HL-60/S4 treated with retinoic acid at 250 ng/mL for 4 days and 3 days (cell line): Measurements from ENCODE around the gene RTN4IP1.
"Not testable (repeated sequence)": the region's sequence is repeated elsewhere in the genome, so short reads cannot be mapped to it uniquely, and the experiment has no call there.

Experiments used
- in situ Hi-C: fragments of 300-500 bp; cut with MboI; formaldehyde crosslinking; loops from 2 replicates; pipeline ENCODE4 v1.7.0; 2022; ENCODE audit warnings: low sequenced_read_pairs

RTN4IP1 gene

DNA sequence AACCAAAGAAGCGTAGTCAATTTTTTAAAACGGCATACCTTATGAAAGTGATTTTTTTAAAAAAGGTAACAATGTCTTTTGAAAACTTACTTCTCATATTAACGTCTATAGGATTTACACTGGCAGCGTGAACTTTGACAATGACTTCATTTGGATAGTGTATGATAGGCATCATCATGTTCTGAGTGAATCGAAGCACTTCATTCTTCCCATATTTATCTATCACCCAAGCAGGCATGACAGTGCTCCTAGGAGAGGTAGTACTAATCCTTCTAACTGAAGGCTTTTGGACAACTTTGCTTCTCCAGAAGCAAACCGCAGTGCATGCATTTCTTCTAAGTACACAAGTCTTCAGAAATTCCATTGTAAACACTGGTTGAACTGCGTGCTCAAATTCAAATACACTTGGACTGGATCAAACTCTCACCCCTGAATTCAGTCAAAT is 618 bp downstream of the RTN4IP1 start:
- in situ Hi-C loops: no loop called here

DNA sequence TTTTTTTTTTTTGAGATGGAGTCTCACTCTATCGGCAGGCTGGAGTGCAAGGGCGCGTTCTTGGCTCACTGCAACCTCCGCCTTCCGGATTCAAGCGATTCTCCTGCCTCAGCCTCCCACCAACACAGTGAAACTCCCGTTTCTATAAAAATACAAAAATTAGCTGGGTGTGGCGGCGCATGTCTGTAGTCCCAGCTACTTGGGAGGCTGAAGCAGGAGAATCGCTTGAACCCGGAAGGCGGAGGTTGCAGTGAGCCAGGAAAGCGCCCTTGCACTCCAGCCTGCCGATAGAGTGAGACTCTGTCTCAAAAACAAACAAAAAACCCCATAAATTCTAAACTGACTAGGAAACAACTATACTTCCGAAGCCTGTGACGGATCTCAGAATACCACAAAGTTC is 1.5 kb downstream of the RTN4IP1 start:
- in situ Hi-C loops: not testable (repeated sequence)

DNA sequence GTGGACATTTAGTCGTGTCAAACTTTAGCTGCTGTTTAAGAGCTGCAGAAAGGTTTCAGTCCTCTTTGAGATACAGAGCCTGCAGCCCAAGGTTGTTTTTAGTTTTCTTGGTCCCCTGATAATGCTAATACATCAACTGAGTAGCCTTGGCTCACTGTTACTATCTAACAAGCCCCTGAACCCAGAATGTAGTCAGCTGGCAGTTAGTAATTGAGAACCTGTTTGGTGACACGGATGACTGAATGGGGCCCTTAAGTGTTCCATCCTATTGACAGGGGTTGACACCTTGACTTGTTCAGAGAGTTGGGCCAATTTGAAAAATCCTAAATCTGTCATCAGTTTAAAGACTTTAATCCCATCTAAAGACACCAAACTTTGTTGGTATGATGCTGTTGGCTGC is 2.8 kb downstream of the RTN4IP1 start:
- in situ Hi-C loops: no loop called here

DNA sequence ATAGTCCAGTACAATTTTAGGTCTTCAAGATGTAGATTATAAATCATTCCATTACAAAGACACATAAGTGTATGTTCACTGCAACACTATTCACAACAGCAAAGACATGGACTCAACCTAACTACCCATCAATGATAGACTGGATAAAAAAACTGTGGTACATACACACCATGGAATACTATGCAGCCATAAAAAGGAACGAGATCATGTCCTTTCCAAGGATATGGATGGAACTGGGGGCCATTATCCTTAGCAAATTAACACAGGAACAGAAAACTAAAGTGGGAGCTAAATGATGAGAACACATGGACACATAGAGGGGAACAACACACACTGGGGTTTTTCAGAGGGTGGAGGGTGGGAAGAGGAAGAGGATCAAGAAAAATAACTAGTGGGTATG is 6.3 kb downstream of the RTN4IP1 start:
- in situ Hi-C loops: no loop called here

GRCh38 chr6:106622412-106622811 is 6.9 kb downstream of the RTN4IP1 start:
- in situ Hi-C loops: no loop called here

- in situ Hi-C loops: no loop called here
Measured at GRCh38 chr6:106620931-106621672, 8.2 kb downstream of the RTN4IP1 start.

- in situ Hi-C loops: no loop called here
Measured at GRCh38 chr6:106619223-106619622, 10.1 kb downstream of the RTN4IP1 start.

DNA sequence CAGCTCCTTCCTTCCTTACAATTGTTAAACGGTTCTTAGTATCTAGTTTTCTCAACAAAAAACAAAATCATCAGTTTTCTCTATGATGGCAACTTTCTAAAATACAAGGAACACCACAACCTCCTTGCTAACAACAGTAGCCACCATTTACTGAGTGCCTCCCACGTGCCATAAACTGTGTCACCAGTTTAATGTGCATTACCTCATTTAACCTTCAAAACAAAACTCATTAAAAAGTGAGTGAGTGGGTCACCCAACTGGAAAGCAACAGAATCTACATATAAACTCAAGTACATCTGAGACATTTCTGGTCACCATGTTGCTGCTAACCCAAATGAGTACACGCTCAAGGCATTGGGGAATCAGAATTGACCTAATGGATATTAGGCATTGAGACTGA is 11.0 kb downstream of the RTN4IP1 start:
- in situ Hi-C loops: no loop called here

DNA sequence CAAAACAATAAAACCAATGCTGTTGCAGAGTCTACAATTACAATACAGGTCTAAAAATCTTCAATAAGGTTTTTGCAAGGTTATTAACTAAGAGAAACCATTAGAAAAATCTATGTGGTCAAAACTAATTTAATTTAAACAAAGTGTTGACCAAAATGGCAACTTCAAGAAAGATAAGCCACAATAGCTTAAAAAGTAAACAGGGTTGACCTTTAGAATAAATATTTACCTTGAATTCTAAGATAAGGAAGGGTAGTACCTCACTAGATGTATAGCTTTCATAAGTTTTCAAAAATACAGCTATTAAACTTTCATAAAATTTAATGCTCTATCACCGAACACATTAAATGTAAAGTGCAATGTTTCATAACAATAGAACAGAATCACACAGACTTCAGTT is 11.4 kb downstream of the RTN4IP1 start:
- in situ Hi-C loops: no loop called here

DNA sequence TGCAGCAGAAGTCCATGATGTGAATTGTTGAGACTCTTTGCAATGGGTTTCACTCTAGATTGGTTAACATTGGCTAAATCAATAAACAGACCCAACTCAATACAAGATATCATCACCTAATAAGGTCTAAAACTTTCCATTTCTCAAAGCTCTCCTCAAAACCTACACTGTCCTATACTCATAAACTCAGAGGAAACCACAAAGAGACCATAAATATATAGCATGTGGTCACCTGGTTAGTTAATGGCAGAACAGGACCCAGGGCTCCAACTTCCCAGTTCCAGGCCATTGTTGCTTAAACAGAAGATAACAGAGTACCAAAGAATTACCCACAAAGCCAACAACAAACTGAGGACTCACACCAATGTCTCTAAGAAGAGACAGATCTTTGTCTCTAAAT is 12.0 kb downstream of the RTN4IP1 start:
- in situ Hi-C loops: no loop called here

- in situ Hi-C loops: no loop called here
Measured at GRCh38 chr6:106614592-106615257, 14.6 kb downstream of the RTN4IP1 start.

DNA sequence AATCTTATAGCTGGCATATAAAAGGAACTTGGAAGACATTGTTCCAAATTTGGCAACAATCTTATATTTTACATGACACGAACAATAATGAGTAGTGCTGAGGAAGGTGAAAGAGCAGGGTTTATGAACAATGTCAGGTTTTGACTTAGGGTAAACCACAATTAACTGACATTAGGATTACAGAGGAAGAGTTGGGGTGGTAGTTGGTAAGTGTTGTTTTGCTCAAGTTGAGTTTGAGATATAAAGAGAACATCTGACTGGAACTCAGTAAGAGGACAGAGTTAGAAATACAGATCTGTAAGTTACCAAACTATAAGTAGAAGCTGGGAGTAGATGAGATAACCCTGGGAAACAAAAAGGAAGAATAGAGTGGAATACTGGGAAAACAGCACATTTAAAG is 15.1 kb downstream of the RTN4IP1 start:
- in situ Hi-C loops: no loop called here

DNA sequence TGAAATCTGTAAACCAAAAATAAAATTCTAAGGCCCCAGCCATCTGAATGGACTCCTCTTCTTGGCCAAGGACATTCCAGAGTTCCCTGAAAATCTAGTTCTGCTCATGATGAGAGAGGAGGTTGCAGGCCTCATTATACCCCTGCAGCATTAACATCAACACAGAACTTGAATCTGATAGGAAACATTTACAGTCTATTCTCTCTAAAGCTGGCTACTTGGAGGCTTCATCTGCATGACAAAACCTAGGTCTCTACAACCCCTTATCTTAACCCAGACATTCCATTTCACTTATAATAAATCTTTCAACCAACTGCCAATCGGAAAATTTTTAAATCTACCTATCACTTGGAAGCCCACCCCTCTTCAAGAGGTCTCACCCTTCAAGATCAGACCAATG is 15.7 kb downstream of the RTN4IP1 start:
- in situ Hi-C loops: no loop called here

DNA sequence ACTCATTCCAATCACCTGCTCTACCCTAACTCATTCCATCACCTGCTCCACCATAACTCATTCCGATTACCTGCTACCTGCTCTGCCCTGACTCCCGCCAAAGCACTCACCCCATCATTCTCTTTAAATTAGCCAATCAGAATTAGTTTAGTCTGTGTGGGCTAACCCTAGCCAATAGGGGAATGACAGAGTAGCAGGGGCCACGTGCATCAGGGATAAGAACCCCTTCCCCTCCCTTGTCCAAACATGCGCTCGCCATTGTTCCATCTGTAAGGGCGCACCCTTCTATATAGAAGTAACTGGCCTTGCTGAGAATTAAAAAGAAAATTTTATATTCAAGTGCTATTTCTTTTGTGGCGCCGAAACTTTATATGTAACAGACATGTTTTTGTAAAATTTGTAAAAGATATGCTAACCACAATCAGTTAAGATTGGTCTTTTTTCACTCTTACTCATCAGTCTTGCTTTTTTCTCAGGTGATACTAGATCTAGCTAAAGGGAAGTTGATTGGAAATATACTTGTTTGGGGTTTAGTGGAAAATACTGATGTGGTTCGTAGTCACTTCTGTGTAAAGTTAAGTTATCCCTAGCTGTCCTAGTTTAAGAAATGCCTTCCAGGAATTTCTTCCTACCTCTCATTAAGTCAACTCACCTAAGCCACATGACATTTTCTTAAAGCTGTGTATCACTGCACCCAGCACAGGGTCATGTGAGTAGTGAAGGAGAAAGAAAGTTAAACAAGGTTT is 16.5 kb downstream of the RTN4IP1 start:
- in situ Hi-C loops: no loop called here

GRCh38 chr6:106611030-106611429 is 18.3 kb downstream of the RTN4IP1 start:
- in situ Hi-C loops: no loop called here

DNA sequence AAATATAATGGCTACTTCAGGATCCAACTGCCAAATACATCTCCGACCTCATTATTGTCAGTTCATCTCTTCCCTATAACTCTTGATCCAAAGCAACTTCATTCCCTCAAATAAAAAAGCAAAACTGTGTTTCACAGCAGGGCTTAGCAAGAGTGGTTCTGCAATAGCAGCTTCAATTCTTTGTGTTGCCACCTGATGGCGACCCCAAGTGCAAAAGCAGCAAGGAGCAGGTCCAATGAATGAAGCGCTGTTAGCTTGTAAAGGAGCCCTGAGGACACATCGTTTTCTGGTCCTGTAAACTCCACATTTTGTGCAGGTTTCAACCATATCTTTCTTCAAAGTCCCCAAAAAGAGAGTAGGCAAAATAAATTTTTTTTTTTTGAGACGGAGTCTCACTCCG is 19.6 kb downstream of the RTN4IP1 start:
- in situ Hi-C loops: no loop called here

DNA sequence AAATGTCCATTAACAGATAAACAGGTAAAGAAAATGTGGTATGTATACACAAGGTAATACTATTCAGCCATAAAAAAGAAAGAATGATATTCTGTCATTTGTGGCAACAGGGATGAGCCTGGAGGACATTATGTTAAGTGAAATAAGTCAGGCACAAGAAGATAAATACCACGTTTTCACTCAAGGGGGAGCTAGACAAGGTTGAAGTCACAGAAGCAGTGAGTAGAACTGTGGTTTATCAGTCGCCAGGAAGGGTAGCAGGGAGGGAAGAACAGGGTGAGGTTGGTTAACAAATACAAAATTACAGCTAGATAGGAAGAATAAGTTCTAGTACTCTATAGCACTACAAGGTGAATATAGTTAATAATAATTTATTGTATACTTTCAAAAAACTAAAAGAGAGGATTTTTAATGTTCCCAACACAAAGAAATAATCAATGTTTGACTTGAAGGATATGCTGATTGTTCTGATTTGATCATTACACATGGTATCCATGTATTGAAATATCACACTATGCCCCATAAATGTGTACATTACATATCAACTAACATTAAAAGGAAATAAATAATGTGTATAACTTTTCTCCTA is 21.1 kb downstream of the RTN4IP1 start:
- in situ Hi-C loops: no loop called here

DNA sequence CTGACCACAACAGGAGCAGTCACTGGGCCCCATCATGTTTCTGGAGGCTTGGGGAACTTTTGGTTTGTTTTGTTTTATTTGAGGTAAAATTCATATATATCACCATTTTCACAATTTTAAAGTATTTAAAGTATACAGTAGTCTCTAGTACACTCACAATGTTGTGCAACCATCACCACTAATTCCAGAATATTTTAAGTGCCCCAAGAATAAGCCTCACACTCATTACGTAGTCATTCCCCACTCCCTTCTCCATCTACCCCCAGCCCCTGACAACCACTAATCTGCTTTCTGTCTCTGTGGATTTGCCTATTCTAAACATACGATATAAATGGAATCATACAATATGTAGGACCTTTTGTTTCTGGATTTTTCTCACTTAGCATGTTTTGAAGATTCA is 29.0 kb downstream of the RTN4IP1 start:
- in situ Hi-C loops: no loop called here

DNA sequence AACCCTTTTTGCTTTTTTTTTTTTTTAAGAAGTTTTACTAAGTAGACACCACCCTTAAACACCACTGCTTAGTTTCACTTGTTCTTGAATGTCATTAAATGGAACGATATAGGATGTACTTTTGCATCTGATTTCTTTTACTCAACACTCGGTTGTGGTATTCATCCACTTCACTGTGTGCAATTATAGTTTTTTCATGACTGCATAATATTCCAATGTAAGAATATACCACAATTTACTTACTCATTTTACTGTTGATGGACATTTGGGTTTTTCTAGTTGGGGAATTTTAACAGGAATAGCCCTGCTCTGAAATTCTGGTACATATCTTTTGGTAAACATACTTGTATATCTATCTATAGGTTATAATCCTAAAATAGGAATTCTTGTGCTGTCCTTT is 29.9 kb downstream of the RTN4IP1 start:
- in situ Hi-C loops: no loop called here

DNA sequence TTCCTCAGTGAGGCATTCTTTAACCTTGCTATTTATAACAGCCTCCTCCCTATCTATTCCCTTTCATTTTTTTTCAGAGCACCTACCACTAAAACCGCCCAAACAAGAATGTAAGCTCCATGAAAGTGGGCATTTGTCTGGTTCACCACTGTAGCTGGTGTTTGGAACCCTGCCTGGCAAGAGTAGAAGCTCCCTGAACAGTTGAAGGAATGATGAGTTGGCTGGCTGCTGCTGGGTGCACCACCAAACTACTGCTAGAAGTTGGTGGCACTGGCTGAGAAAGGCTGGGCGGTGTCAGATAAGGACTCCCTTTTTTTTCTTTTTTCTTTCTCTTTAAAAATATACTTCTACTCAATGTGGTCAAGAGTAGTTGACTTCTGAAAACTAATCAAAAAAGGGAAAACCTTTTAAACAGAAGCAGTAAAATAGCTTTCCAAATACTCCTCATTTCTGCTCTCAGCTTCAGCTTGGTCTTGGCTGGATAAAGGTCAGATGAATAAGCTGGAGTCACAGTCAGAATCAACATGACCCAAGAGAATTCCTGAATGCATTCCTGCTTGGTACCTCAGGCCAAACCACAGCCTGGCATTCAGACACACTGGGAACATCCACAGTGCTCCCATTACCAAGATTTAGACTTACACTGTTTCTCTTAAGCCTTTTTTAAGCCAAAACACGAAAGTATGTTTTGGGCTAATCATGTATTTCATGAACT is 38.0 kb downstream of the RTN4IP1 start:
- in situ Hi-C loops: no loop called here

DNA sequence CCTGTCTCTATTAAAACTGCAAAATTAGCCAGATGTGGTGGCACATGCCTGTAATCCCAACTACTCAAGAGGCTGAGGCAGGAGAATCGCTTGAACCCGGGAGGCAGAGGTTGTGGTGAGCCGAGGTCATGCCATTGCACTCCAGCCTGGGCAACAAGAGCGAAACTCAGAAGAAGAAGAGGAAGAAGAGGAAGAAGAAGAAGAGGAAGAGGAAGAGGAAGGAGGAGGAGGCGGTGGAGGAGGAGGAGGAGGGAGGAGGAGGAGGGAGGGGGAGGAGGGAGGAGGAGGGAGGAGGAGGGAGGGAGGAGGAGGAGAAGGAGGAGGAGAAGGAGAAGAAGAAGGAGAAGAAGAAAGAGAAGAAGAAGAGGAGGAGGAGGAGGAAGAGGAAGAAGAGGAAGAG is 40.4 kb downstream of the RTN4IP1 start:
- in situ Hi-C loops: not testable (repeated sequence)
